ENCODE data around the gene PLEKHA6.
A peak's percentile ranks its signal among the peaks of the same experiment; 100 is the strongest.

PLEKHA6 gene

DNA sequence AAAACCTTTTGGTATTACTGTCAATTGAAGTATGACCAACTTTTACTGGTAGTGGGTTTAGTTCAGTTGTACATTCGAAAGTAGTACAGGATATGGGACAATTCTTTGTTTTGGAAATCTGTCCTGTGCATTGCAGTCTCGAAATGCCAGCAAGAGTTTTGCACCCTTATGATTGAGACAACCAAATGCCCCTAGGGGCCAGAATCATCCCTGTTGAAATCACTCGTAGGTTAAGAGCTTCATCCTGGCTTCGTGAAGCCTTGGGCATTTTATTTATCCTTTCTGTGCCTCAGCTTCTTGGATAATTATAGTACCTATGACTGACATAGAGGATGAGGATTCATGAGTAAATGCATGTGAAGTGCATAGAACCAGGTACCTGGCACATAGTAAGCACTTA, 143.5 kb downstream of the PLEKHA6 start:
- no peak for DNase-seq (ENCODE audit: low spot score)
- in situ Hi-C loops (cut with MboI; ENCODE audit: low sequenced_read_pairs, unreplicated experiment), result no loop called here
- TF ChIP-seq, protein P1, sequence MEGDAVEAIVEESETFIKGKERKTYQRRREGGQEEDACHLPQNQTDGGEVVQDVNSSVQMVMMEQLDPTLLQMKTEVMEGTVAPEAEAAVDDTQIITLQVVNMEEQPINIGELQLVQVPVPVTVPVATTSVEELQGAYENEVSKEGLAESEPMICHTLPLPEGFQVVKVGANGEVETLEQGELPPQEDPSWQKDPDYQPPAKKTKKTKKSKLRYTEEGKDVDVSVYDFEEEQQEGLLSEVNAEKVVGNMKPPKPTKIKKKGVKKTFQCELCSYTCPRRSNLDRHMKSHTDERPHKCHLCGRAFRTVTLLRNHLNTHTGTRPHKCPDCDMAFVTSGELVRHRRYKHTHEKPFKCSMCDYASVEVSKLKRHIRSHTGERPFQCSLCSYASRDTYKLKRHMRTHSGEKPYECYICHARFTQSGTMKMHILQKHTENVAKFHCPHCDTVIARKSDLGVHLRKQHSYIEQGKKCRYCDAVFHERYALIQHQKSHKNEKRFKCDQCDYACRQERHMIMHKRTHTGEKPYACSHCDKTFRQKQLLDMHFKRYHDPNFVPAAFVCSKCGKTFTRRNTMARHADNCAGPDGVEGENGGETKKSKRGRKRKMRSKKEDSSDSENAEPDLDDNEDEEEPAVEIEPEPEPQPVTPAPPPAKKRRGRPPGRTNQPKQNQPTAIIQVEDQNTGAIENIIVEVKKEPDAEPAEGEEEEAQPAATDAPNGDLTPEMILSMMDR (IDR thresholded peaks at IDR 0.05; ENCODE audit: borderline replicate concordance, control extremely low read depth, extremely low read depth, insufficient read depth, missing control alignments), result no peak

DNA sequence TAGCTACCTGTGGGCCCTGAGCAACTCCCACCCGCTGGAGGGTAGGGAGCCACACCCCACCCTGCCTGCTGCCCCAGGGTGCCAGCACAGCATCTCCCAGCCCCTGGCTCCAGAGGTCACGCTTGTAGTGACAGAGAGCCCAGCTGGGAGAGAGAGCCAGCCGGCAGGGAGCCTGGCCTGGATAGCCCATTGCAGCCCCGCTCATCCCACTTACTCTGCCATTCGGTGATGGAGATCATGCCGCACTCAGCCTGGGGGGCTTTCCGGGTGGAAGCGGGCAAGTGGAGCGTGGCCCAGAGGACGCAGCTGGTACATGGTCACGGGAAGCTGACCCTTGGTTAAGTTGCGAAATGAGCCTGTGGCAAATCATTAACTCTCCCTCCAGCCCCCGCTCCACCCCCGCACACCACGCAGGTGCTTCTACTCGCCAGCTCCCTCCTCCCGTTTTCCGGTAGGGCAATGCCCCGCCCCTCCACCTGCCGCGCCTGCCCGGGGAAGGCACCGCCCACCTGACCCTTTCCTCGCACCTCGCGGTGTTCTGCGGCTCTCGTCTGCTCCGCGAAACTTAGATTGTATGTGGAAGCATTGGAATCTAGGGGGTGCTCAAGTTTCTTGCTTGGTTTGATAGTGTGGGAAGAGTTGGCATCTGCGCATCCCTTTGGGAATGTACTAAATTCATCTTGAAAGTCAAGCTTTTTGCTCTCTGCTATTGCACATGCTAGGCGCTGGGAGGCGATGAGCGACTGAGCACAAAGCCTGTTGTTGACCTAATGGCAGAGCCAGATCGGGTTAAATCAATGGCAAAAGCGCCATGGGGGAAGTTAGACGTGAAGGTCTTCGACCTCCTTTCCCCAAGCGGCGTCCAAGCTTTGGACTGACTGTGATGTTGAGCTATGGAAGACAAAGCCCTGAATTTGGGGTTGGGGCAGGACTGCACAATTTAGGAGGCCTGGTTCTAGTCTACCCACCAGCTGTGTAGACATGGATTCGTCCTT, 145.8 kb downstream of the PLEKHA6 start, which contains the start of gene GOLT1A:
Gene GOLT1A (minus strand): TSS at position 321 of the 995 bp plus-strand sequence. CDS start 82 bp downstream, at position 239.
- DNase-seq (ENCODE audit: low spot score), result peak; percentile 72

DNA sequence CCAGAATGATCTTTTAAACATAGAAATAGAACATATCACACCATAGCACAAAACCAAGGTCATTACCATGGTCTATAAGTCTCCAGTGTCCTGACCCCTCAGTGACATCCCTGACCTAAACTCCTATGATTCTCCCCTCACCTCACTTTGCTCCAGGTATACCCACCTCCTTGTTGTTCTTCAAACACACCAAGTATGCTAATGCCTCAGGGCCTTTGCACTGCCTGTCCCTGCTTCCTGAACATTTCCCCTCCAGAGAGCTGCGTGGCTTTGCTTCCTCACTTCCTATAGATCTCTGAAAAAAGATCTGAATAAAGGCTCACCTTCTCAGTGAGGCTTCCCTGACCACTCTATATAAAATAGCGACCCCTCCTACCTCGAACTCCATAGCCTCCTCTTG, 147.0 kb downstream of the PLEKHA6 start:
- no peak for DNase-seq (ENCODE audit: low spot score)
- in situ Hi-C loops (cut with MboI; ENCODE audit: low sequenced_read_pairs, unreplicated experiment), result no loop called here
- TF ChIP-seq, protein P1 (IDR thresholded peaks at IDR 0.05; ENCODE audit: borderline replicate concordance, control extremely low read depth, extremely low read depth, insufficient read depth, missing control alignments), result no peak

More for the DNA sequence above, 145.8 kb downstream of the PLEKHA6 start, which contains the start of gene GOLT1A:
- in situ Hi-C loops (cut with MboI; ENCODE audit: low sequenced_read_pairs, unreplicated experiment), result no loop called here
- TF ChIP-seq, protein P1 (IDR thresholded peaks at IDR 0.05; ENCODE audit: borderline replicate concordance, control extremely low read depth, extremely low read depth, insufficient read depth, missing control alignments), result peak; percentile 14

DNA sequence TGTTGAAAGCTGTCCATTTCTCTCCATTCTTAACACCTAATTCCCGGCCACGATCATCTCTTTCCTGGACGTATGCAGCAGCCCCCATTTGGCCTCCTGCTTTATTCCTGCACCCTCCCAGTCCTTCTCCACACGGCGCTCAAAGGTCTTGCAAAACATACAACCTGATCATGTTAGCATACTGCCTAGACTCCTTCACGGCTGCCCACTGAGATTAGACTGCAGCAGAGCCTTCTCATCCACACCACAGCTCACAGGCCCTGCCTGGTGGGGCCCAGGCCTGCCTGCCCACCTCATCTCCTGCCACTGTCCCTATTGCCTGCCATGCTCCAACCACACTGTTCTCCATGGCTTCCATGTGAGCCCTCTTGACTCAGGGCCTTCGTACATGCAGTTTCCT, 148.7 kb downstream of the PLEKHA6 start:
- no peak for DNase-seq (ENCODE audit: low spot score)
- TF ChIP-seq, protein P1 (IDR thresholded peaks at IDR 0.05; ENCODE audit: borderline replicate concordance, control extremely low read depth, extremely low read depth, insufficient read depth, missing control alignments), result no peak
- in situ Hi-C loops (cut with MboI; ENCODE audit: low sequenced_read_pairs, unreplicated experiment), result no loop called here

DNA sequence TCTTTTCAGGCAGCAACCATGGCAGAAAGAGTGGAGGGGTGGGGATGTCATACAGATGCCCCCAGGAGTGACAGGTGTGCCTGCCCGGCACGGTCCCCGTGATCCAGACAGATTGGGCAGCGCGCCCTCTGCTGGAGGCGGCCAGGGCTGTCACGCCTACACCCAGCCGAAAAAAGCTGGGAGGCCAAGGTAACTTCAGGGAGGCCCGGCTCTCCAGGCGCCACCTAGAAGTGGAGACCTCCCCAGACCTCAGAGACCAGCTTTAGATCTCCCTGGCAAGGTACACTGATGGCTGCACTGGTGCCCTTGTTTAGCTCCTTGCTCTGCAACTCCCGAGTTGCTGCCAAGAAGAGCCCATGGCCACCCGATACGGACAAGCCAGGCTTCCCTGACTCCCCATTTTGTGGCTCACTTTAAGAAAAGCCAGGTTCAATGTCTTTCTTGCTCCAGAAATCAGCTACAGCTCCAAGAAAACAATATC, 152.6 kb downstream of the PLEKHA6 start:
- DNase-seq (ENCODE audit: low spot score), result peak; percentile 86
- in situ Hi-C loops (cut with MboI; ENCODE audit: low sequenced_read_pairs, unreplicated experiment), result no loop called here
- TF ChIP-seq, protein P1 (IDR thresholded peaks at IDR 0.05; ENCODE audit: borderline replicate concordance, control extremely low read depth, extremely low read depth, insufficient read depth, missing control alignments), result peak; percentile 92

DNA sequence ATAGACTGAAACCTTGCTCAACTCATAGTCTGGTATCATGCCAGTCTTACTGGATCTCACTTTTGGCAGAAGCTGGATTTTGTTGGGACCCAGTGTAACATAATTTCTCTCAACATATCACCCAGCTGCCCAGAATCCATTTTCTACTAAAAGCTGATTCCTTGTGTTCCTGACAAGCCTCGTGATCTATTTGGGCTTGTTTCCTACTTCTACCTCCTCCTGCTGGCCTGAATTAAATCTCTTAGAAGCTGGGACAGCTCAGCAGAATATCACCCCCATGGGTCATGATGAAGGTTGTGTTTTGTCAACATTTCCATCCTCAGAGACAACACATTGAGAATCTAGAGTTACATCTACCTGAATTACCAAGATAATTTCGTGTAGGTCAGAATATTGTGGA, 153.6 kb downstream of the PLEKHA6 start:
- TF ChIP-seq, protein P1 (IDR thresholded peaks at IDR 0.05; ENCODE audit: borderline replicate concordance, control extremely low read depth, extremely low read depth, insufficient read depth, missing control alignments), result no peak
- DNase-seq (ENCODE audit: low spot score), result no peak
- in situ Hi-C loops (cut with MboI; ENCODE audit: low sequenced_read_pairs, unreplicated experiment), result no loop called here
